ENCODE data around the gene GDF15.

Gene GDF15

DNA sequence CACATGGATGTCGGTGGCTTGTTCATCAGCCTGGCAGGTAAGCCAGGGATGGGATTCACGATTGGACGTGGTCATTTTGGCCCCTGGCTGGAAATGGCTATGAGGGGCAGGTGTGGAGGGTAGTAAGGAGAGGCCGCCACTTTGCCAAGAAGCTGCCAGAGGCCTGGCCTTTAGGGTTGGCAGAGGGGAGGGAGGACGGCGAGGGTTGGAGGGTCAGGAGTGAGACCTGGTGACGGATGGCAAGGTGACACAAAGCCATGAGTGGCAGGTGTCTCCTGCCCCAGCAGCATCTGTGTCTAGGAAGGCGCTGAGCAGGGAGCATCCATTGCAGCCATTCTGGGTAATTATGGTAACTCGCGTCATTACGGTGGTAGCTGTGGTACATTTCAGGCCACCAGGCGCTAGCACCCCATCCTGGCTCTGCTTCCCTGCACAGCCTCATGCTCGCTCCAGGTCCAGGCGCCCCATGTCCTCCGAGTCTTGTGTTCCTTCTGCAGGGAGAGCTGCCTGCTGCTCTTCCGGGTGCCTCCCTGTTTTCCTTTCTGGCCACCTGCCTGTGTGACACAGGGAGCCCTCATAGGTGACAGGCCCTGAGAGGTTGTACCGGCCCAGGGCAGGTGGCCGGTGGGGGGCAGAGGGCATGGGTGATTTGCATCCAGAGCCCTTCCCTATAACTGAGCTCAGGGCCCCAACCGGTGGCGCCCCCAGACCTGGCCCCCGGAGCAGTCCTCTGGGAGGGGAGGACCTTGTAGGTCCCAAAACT is 37.5 kb downstream of the GDF15 start:
- no peak overlapping the region for H3K23ac ChIP-seq (ENCODE audit: low read depth, low read length, poor library complexity)
- peaks cover 0 to 22% of the 10 kb centered on the region in 2 donors for H3K36me3 ChIP-seq (replicated peaks in 1 of 2; ENCODE audit: control insufficient read depth in 2 of 2, insufficient read depth in 2 of 2, low read length in 2 of 2)
- H4K8ac ChIP-seq (ENCODE audit: low read depth, low read length), result no peak overlapping the region
- H3K9me3 ChIP-seq (replicated peaks in 1 of 2; ENCODE audit: control insufficient read depth in 2 of 2, insufficient read depth in 1 of 2, low read depth in 1 of 2, low read length in 2 of 2), result no peaks in the 10 kb centered on the region
- H3K18ac ChIP-seq (ENCODE audit: low read length), result peak overlapping the region; percentile 5
- peaks cover 19% of the 10 kb centered on the region for H3K79me1 ChIP-seq (ENCODE audit: low read depth, low read length)
- no peak overlapping the region for H3K14ac ChIP-seq (ENCODE audit: low read length)
- peak overlapping the region; percentile 35 for H2BK5ac ChIP-seq (ENCODE audit: low read length)
- H3K9ac ChIP-seq (ENCODE audit: low read depth, low read length, poor library complexity), result peak overlapping the region; percentile 63
- H2AK5ac ChIP-seq (ENCODE audit: low read depth, low read length), result peak overlapping the region; percentile 80
- H2BK15ac ChIP-seq (ENCODE audit: low read length), result no peak overlapping the region
- H3K4me1 ChIP-seq (ENCODE audit: control insufficient read depth in 2 of 2, insufficient read depth in 1 of 2, low read depth in 1 of 2, low read length in 2 of 2), result peaks cover 29 to 59% of the 10 kb centered on the region in 2 donors
- H4K91ac ChIP-seq (ENCODE audit: low read depth, low read length, poor library complexity), result no peak overlapping the region
- H3K27me3 ChIP-seq (ENCODE audit: control insufficient read depth in 3 of 3, insufficient read depth in 3 of 3, low read depth in 1 of 3, low read length in 3 of 3), result peaks cover 0 to 12% (median 0%) of the 10 kb centered on the region in 3 experiments
- no peak overlapping the region for H3K4me3 ChIP-seq (ENCODE audit: low read length in 2 of 2)
- H3K4me2 ChIP-seq (ENCODE audit: insufficient read depth, low read length, poor library complexity, severe bottlenecking), result no peak overlapping the region
- DNase-seq (ENCODE audit: low spot score), result no peak
- H2BK12ac ChIP-seq (ENCODE audit: low read length), result no peak overlapping the region
- no peak overlapping the region for H3K27ac ChIP-seq (replicated peaks; ENCODE audit: low read length)
- no peak overlapping the region for H3K4ac ChIP-seq (ENCODE audit: low read length)
- no CpG with 5 or more reads among the region's 21 CpGs for WGBS, 2 donors (ENCODE audit: extremely low coverage in 2 of 2, insufficient read length in 2 of 2, insufficient replicate concordance in 1 of 2)
- no peak overlapping the region for H2BK120ac ChIP-seq (ENCODE audit: low read depth, low read length)
- no peak overlapping the region for H2AFZ ChIP-seq (ENCODE audit: low read length)

DNA sequence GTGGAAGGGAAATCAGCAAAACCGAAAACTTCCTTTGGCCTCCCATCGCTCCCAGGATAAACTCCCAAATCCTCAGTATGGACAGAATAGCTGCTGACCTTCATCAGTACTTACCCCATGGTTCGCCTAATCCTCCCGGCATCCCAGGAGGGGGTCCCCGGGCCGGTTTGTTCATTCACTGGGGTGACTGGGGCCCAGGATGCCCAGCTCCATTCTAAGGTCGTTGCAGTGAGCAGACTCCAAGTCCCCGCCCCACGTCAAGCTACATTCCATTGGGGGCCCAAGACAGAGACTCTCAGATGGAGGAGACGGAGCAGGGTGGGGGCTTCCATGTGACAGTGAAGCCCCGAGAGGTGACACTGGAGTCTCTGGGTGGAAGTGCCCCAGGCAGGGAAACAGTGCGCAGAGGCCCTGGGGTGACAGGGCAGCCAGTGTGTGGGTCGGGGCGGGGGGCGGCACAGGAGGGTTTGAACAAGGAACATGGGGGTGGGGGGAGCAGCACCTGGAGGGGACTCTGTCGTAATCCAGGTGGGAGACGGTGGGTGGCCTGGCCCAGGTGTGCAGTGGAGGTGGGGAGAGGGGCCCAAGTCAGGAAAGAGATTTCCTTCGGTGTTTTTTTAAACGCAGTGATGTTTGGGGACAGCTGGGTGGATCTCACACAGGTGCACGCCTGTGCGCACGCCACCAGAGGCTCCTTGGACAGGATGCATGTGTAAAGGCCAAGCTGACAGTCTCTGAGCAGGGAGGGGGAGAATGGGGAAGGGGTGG is 38.3 kb downstream of the GDF15 start:
- no peak overlapping the region for H2BK5ac ChIP-seq (ENCODE audit: low read length)
- peaks cover 0 to 7% (median 0%) of the 10 kb centered on the region in 3 experiments for H3K27me3 ChIP-seq (ENCODE audit: control insufficient read depth in 3 of 3, insufficient read depth in 3 of 3, low read depth in 1 of 3, low read length in 3 of 3)
- H3K4ac ChIP-seq (ENCODE audit: low read length), result no peak overlapping the region
- no peak overlapping the region for H4K8ac ChIP-seq (ENCODE audit: low read depth, low read length)
- H2BK15ac ChIP-seq (ENCODE audit: low read length), result peak overlapping the region; percentile 92
- peaks cover 19% of the 10 kb centered on the region for H3K79me1 ChIP-seq (ENCODE audit: low read depth, low read length)
- H3K23ac ChIP-seq (ENCODE audit: low read depth, low read length, poor library complexity), result peak overlapping the region; percentile 23
- peak overlapping the region; percentile 2 for H3K4me2 ChIP-seq (ENCODE audit: insufficient read depth, low read length, poor library complexity, severe bottlenecking)
- peaks cover 0 to 22% of the 10 kb centered on the region in 2 donors for H3K36me3 ChIP-seq (replicated peaks in 1 of 2; ENCODE audit: control insufficient read depth in 2 of 2, insufficient read depth in 2 of 2, low read length in 2 of 2)
- H3K9ac ChIP-seq (ENCODE audit: low read depth, low read length, poor library complexity), result no peak overlapping the region
- no peak overlapping the region for H2AFZ ChIP-seq (ENCODE audit: low read length)
- H2BK120ac ChIP-seq (ENCODE audit: low read depth, low read length), result no peak overlapping the region
- no peak overlapping the region for H2BK12ac ChIP-seq (ENCODE audit: low read length)
- peak overlapping the region; percentile 76 for H3K18ac ChIP-seq (ENCODE audit: low read length)
- H4K91ac ChIP-seq (ENCODE audit: low read depth, low read length, poor library complexity), result no peak overlapping the region
- no peaks in the 10 kb centered on the region for H3K9me3 ChIP-seq (replicated peaks in 1 of 2; ENCODE audit: control insufficient read depth in 2 of 2, insufficient read depth in 1 of 2, low read depth in 1 of 2, low read length in 2 of 2)
- H3K27ac ChIP-seq (replicated peaks; ENCODE audit: low read length), result no peak overlapping the region
- H3K4me1 ChIP-seq (ENCODE audit: control insufficient read depth in 2 of 2, insufficient read depth in 1 of 2, low read depth in 1 of 2, low read length in 2 of 2), result peaks cover 27 to 58% of the 10 kb centered on the region in 2 donors
- peak overlapping the region; percentile 75 for H2AK5ac ChIP-seq (ENCODE audit: low read depth, low read length)
- WGBS, 2 donors (ENCODE audit: extremely low coverage in 2 of 2, insufficient read length in 2 of 2, insufficient replicate concordance in 1 of 2), result no CpG with 5 or more reads among the region's 22 CpGs
- H3K14ac ChIP-seq (ENCODE audit: low read length), result no peak overlapping the region
- no peak overlapping the region for H3K4me3 ChIP-seq (ENCODE audit: low read length in 2 of 2)
- no peak for DNase-seq (ENCODE audit: low spot score)

DNA sequence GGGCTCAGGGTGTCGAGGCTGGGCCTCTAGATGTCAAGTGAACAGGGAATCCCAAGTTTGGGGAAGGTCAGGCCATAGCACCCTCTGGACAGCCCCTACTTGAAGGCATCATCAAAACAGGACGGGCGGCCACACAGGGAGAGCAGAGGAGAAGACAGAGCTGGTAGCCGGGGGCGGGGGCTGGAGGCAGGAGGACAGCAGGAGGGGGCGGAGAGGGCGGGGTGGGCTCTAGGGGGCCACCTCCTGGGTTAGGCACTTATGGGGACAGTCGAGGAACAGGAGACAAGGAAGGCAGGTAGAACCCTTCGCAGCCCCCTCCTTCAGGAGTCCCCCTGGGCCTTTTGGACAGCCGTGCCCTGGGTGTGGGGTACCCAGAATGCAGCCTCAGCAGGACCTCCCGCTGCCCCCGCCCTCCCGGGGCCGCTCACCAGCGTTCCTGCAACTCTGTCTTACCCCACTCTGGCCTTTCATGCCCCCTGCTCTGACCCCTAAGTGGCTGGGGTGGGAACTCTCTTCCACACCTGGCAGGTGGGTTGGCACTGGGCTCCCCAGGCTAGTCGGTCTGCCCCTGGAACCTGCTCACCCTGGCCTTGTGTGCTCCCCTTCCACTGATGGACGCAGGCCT is 39.0 kb downstream of the GDF15 start:
- H3K27ac ChIP-seq (replicated peaks; ENCODE audit: low read length), result no peak overlapping the region
- no peak overlapping the region for H3K9ac ChIP-seq (ENCODE audit: low read depth, low read length, poor library complexity)
- peak overlapping the region; percentile 50 for H2BK120ac ChIP-seq (ENCODE audit: low read depth, low read length)
- peaks cover 0 to 22% of the 10 kb centered on the region in 2 donors for H3K36me3 ChIP-seq (replicated peaks in 1 of 2; ENCODE audit: control insufficient read depth in 2 of 2, insufficient read depth in 2 of 2, low read length in 2 of 2)
- peaks cover 17% of the 10 kb centered on the region for H3K79me1 ChIP-seq (ENCODE audit: low read depth, low read length)
- peaks cover 0 to 4% (median 0%) of the 10 kb centered on the region in 3 experiments for H3K27me3 ChIP-seq (ENCODE audit: control insufficient read depth in 3 of 3, insufficient read depth in 3 of 3, low read depth in 1 of 3, low read length in 3 of 3)
- no peak overlapping the region for H4K91ac ChIP-seq (ENCODE audit: low read depth, low read length, poor library complexity)
- H3K18ac ChIP-seq (ENCODE audit: low read length), result peak overlapping the region; percentile 76
- no peak overlapping the region for H3K4me2 ChIP-seq (ENCODE audit: insufficient read depth, low read length, poor library complexity, severe bottlenecking)
- no peak overlapping the region for H3K14ac ChIP-seq (ENCODE audit: low read length)
- H2AK5ac ChIP-seq (ENCODE audit: low read depth, low read length), result peak overlapping the region; percentile 96
- H2AFZ ChIP-seq (ENCODE audit: low read length), result no peak overlapping the region
- WGBS, 2 donors (ENCODE audit: extremely low coverage in 2 of 2, insufficient read length in 2 of 2, insufficient replicate concordance in 1 of 2), result no CpG with 5 or more reads among the region's 17 CpGs
- peak overlapping the region; percentile 30 for H4K8ac ChIP-seq (ENCODE audit: low read depth, low read length)
- peak overlapping the region; percentile 20 for H3K23ac ChIP-seq (ENCODE audit: low read depth, low read length, poor library complexity)
- peak overlapping the region; percentile 97 for H2BK12ac ChIP-seq (ENCODE audit: low read length)
- H3K9me3 ChIP-seq (replicated peaks in 1 of 2; ENCODE audit: control insufficient read depth in 2 of 2, insufficient read depth in 1 of 2, low read depth in 1 of 2, low read length in 2 of 2), result no peaks in the 10 kb centered on the region
- no peak for DNase-seq (ENCODE audit: low spot score)
- H2BK5ac ChIP-seq (ENCODE audit: low read length), result no peak overlapping the region
- peak overlapping the region; percentile 92 for H2BK15ac ChIP-seq (ENCODE audit: low read length)
- H3K4ac ChIP-seq (ENCODE audit: low read length), result peak overlapping the region; percentile 55
- peaks cover 32 to 65% of the 10 kb centered on the region in 2 donors for H3K4me1 ChIP-seq (ENCODE audit: control insufficient read depth in 2 of 2, insufficient read depth in 1 of 2, low read depth in 1 of 2, low read length in 2 of 2)
- H3K4me3 ChIP-seq (ENCODE audit: low read length in 2 of 2), result no peak overlapping the region

Measured in neuronal stem cell (in vitro differentiated cells).